Panc1 (cell line): ENCODE results near the gene ANO2. TPM values are rescaled to one million over a fixed set of nuclear protein-coding genes. Genes with fewer than 3 reads are reported as not detected.

Experiments
- ATAC-seq: fragments of 200-7000 bp; cut with Tn5 transposase; 2 replicates; pipeline ENCODE4 v1.9.1; 2020; ENCODE audit warnings: mild to moderate bottlenecking, moderate library complexity
- BruUV-seq: library from RNA; stranded (reverse); fragments of 400-500 nt; replicated peaks from 2 replicates; lab custom pipeline; 2021; lab: Mats Ljungman, UMichigan
- CTCF ChIA-PET: fragments of 300-600 bp; sonication (Branson Sonifier 250); formaldehyde crosslinking; loops from one replicate; lab custom pipeline; 2022; ENCODE audit warnings: antibody characterized with exemption; lab: Charles Lee
- POLR2A ChIA-PET: fragments of 300-600 bp; sonication (Branson Sonifier 250); formaldehyde crosslinking; loops from one replicate; lab custom pipeline; 2022; ENCODE audit warnings: antibody characterized with exemption; lab: Charles Lee
- DNase-seq: peaks from one replicate; pipeline ENCODE4 v3.0.0-alpha.2; 2010; ENCODE audit warnings: low read depth, low spot score
- H3K27ac ChIP-seq: 2 replicates; pipeline ENCODE4 v1.5.1; 2011; ENCODE audit warnings: mild to moderate bottlenecking, low read length, inconsistent platforms
- H3K27me3 ChIP-seq: fragments of 200-500 bp; sonication (Bioruptor generic); 2 replicates; pipeline ENCODE4 v1.6.0; 2014; ENCODE audit warnings: low read length, inconsistent platforms; ENCODE audit not compliant: control insufficient read depth, insufficient read depth
- H3K36me3 ChIP-seq: fragments of 200-500 bp; sonication (Bioruptor generic); 2 replicates; pipeline ENCODE4 v1.5.1; 2014; ENCODE audit warnings: inconsistent platforms, mild to moderate bottlenecking, low read length, moderate library complexity; ENCODE audit not compliant: control insufficient read depth, insufficient read depth
- H3K4me1 ChIP-seq: 2 replicates; pipeline ENCODE4 v1.5.1; 2011; ENCODE audit warnings: inconsistent platforms, mild to moderate bottlenecking, low read length, moderate library complexity; ENCODE audit not compliant: control insufficient read depth, insufficient read depth
- H3K4me3 ChIP-seq, 2 experiments: 2 replicates each; pipeline ENCODE4 v1.5.1; 2011 to 2012; ENCODE audit warnings: low read depth in 2 of 2, low read length in 2 of 2, mild to moderate bottlenecking in 2 of 2, inconsistent platforms in 1 of 2, moderate library complexity in 1 of 2
- H3K9me3 ChIP-seq: fragments of 200-500 bp; sonication (Bioruptor generic); 2 replicates; pipeline ENCODE4 v1.5.1; 2014; ENCODE audit warnings: low read depth, mild to moderate bottlenecking, inconsistent platforms, low read length, moderate library complexity; ENCODE audit not compliant: control insufficient read depth, insufficient read depth
- POLR2AphosphoS5 ChIP-seq: IDR thresholded peaks from 2 replicates; pipeline ENCODE4 v1.6.1; 2012; ENCODE audit warnings: mild to moderate bottlenecking, low read depth, low read length, moderate library complexity
- SIN3A ChIP-seq: IDR thresholded peaks from 2 replicates; pipeline ENCODE4 v1.6.1; 2012; ENCODE audit warnings: low read depth, mild to moderate bottlenecking, low read length, moderate library complexity, borderline replicate concordance; ENCODE audit not compliant: insufficient read depth
- TCF7L2 ChIP-seq: IDR thresholded peaks from 2 replicates; pipeline ENCODE4 v1.6.1; 2011; ENCODE audit warnings: mild to moderate bottlenecking, low read depth, low read length, inconsistent platforms
- in situ Hi-C: cut with HindIII; loops from 2 replicates; pipeline ENCODE4 v1.10.0; 2016; ENCODE audit warnings: low sequenced_read_pairs, low pct_unique_long_range_greater_than_20kb
- intact Hi-C: fragments of 100-400 bp; cut with micrococcal nuclease; formaldehyde crosslinking; loops from one replicate; pipeline ENCODE4 v1.10.0; 2022; ENCODE audit not compliant: unreplicated experiment
- total RNA-seq: library from RNA; stranded (reverse); gene quantifications from one replicate; pipeline ENCODE4 v1.2.1, GENCODE V29; 2021; ENCODE audit not compliant: unreplicated experiment
- TF ChIP-seq, protein P1 (sequence below), 2 experiments: IDR thresholded peaks; 2 replicates each; pipeline ENCODE4 v1.6.1; 2011 to 2012; ENCODE audit warnings: low read depth in 2 of 2, control low read depth in 1 of 2, low read length in 1 of 2, mild to moderate bottlenecking in 1 of 2, moderate library complexity in 1 of 2; ENCODE audit not compliant: insufficient read depth in 1 of 2
- TF ChIP-seq, protein P2 (sequence below): fragments of 450-650 bp; IDR thresholded peaks from 2 replicates; pipeline ENCODE4 v1.5.1; 2017; ENCODE audit warnings: mild to moderate bottlenecking

ANO2 gene
- total RNA-seq, 1 experiment from 2014 or later: not detected

DNA sequence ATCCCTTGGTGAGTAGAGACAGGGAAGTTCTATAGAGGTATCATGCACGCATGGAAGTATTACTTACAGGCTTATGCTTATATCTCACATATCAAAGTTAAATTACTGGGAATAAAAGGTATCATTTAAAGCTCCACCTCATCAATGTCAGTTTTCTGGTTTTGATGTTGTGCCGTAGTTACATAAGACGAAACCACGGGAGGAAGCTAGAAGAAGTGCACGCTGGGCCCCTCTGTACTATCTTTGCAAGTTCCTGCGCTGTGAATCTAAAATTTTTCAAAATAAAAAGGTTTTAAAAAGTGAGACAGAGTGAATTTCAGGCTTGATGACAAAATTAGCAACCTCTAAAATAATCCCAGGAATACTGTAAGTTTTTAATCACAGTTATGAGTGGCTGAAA is 198.1 kb downstream of the ANO2 start:
- ChIA-PET POLR2A (no interaction called here), CTCF (no interaction called here)
- TF ChIP-seq TCF7L2 (no peak), SIN3A (no peak), POLR2AphosphoS5 (no peak)
- TF ChIP-seq, protein P1, sequence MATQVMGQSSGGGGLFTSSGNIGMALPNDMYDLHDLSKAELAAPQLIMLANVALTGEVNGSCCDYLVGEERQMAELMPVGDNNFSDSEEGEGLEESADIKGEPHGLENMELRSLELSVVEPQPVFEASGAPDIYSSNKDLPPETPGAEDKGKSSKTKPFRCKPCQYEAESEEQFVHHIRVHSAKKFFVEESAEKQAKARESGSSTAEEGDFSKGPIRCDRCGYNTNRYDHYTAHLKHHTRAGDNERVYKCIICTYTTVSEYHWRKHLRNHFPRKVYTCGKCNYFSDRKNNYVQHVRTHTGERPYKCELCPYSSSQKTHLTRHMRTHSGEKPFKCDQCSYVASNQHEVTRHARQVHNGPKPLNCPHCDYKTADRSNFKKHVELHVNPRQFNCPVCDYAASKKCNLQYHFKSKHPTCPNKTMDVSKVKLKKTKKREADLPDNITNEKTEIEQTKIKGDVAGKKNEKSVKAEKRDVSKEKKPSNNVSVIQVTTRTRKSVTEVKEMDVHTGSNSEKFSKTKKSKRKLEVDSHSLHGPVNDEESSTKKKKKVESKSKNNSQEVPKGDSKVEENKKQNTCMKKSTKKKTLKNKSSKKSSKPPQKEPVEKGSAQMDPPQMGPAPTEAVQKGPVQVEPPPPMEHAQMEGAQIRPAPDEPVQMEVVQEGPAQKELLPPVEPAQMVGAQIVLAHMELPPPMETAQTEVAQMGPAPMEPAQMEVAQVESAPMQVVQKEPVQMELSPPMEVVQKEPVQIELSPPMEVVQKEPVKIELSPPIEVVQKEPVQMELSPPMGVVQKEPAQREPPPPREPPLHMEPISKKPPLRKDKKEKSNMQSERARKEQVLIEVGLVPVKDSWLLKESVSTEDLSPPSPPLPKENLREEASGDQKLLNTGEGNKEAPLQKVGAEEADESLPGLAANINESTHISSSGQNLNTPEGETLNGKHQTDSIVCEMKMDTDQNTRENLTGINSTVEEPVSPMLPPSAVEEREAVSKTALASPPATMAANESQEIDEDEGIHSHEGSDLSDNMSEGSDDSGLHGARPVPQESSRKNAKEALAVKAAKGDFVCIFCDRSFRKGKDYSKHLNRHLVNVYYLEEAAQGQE (IDR thresholded peaks at IDR 0.05; ENCODE audit: insufficient read depth in 1 of 2, low read depth in 2 of 2, low read length in 1 of 2): no peak
- TF ChIP-seq, protein P2, sequence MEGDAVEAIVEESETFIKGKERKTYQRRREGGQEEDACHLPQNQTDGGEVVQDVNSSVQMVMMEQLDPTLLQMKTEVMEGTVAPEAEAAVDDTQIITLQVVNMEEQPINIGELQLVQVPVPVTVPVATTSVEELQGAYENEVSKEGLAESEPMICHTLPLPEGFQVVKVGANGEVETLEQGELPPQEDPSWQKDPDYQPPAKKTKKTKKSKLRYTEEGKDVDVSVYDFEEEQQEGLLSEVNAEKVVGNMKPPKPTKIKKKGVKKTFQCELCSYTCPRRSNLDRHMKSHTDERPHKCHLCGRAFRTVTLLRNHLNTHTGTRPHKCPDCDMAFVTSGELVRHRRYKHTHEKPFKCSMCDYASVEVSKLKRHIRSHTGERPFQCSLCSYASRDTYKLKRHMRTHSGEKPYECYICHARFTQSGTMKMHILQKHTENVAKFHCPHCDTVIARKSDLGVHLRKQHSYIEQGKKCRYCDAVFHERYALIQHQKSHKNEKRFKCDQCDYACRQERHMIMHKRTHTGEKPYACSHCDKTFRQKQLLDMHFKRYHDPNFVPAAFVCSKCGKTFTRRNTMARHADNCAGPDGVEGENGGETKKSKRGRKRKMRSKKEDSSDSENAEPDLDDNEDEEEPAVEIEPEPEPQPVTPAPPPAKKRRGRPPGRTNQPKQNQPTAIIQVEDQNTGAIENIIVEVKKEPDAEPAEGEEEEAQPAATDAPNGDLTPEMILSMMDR: no peak
- H3K4me3 ChIP-seq: no peak overlapping the region
- in situ Hi-C loops: no loop called here
- H3K27ac ChIP-seq: no peak overlapping the region
- intact Hi-C loops: no loop called here
- no TSS peak for BruUV-seq
- ATAC-seq (no peak), DNase-seq (no peak)
- no peaks in the 10 kb centered on the region for H3K27me3 ChIP-seq
- no peaks in the 10 kb centered on the region for H3K9me3 ChIP-seq
- H3K4me1 ChIP-seq: no peaks in the 10 kb centered on the region
- H3K36me3 ChIP-seq: no peaks in the 10 kb centered on the region

DNA sequence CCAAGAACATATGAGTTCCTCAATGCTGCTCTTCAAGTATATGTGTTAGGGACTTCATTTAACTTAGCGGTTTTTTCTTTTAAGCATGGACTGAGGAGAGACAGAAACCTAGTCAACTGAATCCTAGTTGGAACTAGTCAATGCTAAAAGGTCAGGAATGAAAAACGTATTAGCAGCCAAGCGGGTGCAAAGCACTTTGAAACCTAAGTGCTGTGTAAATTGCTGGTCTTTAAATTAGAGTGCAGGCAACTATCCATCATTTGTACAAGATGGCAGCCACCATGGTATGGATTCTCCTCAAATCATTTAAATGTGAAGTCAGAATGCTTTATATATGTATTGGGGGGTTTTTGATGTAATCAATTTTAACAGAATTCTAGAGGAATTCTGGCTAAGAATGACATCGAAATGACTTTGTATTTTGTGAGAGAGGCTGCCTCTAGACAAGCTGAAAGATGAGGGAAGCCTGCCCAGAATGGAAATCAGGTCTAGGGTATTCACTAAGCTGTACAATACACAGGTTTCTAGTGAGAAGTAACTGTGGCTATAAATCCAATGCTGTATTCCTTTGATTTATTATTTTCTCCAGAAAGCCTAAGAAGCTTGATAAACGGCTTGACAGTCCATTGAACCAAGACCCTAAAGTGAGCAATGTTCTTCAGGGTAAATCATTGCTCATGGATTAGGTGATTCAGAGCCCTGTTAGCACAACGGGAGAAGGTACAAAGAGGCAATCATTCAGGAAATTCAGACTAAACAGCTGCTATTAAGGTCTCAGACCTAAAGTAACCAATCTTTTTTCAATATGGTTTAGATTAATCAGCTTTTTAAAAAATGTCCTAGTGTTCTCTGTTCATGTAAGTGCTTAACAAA is 198.8 kb downstream of the ANO2 start:
- H3K36me3 ChIP-seq: no peaks in the 10 kb centered on the region
- H3K4me1 ChIP-seq: no peaks in the 10 kb centered on the region
- ChIA-PET POLR2A (no interaction called here), CTCF (no interaction called here)
- no peak overlapping the region for H3K4me3 ChIP-seq
- intact Hi-C loops: no loop called here
- no peaks in the 10 kb centered on the region for H3K9me3 ChIP-seq
- no peaks in the 10 kb centered on the region for H3K27me3 ChIP-seq
- no peak overlapping the region for H3K27ac ChIP-seq
- in situ Hi-C loops: no loop called here
- no peak for ATAC-seq
- DNase-seq: no peak
- TF ChIP-seq POLR2AphosphoS5 (no peak), TCF7L2 (no peak), SIN3A (no peak)
- TF ChIP-seq, protein P2: no peak
- TF ChIP-seq, protein P1 (IDR thresholded peaks at IDR 0.05; ENCODE audit: insufficient read depth in 1 of 2, low read depth in 2 of 2, low read length in 1 of 2): no peak
- no TSS peak for BruUV-seq
